Retinal pigment epithelial cell (primary cell): ENCODE measurements around the gene IL6.
"Not testable (repeated sequence)": the region's sequence is repeated elsewhere in the genome, so short reads cannot be mapped to it uniquely, and the experiment has no call there.

Experiments
- DNase-seq: peaks from one replicate; pipeline ENCODE4 v3.0.0-alpha.2; 2010; ENCODE audit warnings: low read depth
- H3K4me3 ChIP-seq: 2 replicates; pipeline ENCODE4 v1.5.1; 2011; ENCODE audit warnings: mild to moderate bottlenecking, low read length, control low read depth, moderate library complexity
- CTCF ChIP-seq: conservative IDR thresholded peaks from 2 replicates; pipeline ENCODE4 v1.5.1; 2011; ENCODE audit warnings: low read depth, low read length, control low read depth, inconsistent platforms

Gene IL6

GRCh38 chr7:22759721-22760120 is 32.7 kb downstream of the IL6 start:
- TF ChIP-seq CTCF: no peak

GRCh38 chr7:22762866-22763265 is 35.9 kb downstream of the IL6 start:
- DNase-seq: no peak
- H3K4me3 ChIP-seq: no peak overlapping the region
- TF ChIP-seq CTCF: no peak

More at GRCh38 chr7:22759721-22760120, 32.7 kb downstream of the IL6 start:
- no peak overlapping the region for H3K4me3 ChIP-seq
- no peak for DNase-seq

GRCh38 chr7:22765609-22766008 is 38.6 kb downstream of the IL6 start:
- no peak for DNase-seq
- no peak for TF ChIP-seq CTCF
- H3K4me3 ChIP-seq: no peak overlapping the region

- no peak for DNase-seq
- no peak for TF ChIP-seq CTCF
- no peak overlapping the region for H3K4me3 ChIP-seq
Observed at GRCh38 chr7:22771194-22771871, 44.3 kb downstream of the IL6 start.

GRCh38 chr7:22771872-22772228 is 44.9 kb downstream of the IL6 start:
- no peak for DNase-seq
- no peak for TF ChIP-seq CTCF

GRCh38 chr7:22772885-22773284 is 45.9 kb downstream of the IL6 start:
- no peak for TF ChIP-seq CTCF
- no peak for DNase-seq
- no peak overlapping the region for H3K4me3 ChIP-seq

More at GRCh38 chr7:22771872-22772228, 44.9 kb downstream of the IL6 start:
- H3K4me3 ChIP-seq: no peak overlapping the region

- no peak overlapping the region for H3K4me3 ChIP-seq
Observed at GRCh38 chr7:22776964-22777363, 50.0 kb downstream of the IL6 start.

GRCh38 chr7:22779730-22780323 is 52.8 kb downstream of the IL6 start:
- not testable (repeated sequence) for H3K4me3 ChIP-seq, DNase-seq

More at GRCh38 chr7:22776964-22777363, 50.0 kb downstream of the IL6 start:
- no peak for DNase-seq
- no peak for TF ChIP-seq CTCF
